ENCODE measurements around the gene PARD3.

DNA sequence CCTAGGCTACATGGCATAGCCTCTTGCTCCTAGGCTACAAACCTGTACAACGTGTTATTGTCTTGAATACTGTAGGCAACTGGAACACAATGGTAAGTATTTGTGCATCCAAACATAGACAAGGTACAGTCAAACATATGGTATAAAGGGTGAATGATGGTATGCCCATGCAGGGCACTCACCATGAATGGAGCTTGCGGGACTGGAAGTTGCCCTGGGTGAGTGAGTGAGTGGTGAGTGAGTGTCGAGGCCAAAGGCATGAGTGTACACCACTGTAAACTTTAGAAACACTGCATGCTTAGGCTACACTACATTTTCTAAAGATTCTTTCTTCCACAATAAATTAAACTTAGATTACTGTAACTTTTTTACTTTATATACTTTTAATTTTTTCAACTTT, 165.7 kb downstream of the PARD3 start:
- no peak for TF ChIP-seq POLR2A (IDR thresholded peaks at IDR 0.05)
- TF ChIP-seq, protein P1, sequence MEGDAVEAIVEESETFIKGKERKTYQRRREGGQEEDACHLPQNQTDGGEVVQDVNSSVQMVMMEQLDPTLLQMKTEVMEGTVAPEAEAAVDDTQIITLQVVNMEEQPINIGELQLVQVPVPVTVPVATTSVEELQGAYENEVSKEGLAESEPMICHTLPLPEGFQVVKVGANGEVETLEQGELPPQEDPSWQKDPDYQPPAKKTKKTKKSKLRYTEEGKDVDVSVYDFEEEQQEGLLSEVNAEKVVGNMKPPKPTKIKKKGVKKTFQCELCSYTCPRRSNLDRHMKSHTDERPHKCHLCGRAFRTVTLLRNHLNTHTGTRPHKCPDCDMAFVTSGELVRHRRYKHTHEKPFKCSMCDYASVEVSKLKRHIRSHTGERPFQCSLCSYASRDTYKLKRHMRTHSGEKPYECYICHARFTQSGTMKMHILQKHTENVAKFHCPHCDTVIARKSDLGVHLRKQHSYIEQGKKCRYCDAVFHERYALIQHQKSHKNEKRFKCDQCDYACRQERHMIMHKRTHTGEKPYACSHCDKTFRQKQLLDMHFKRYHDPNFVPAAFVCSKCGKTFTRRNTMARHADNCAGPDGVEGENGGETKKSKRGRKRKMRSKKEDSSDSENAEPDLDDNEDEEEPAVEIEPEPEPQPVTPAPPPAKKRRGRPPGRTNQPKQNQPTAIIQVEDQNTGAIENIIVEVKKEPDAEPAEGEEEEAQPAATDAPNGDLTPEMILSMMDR (IDR thresholded peaks at IDR 0.05) = no peak
